Activated CD8-positive, alpha-beta memory T cell treated with anti-CD3 and anti-CD28 coated beads for 48 hours (primary cell): ENCODE data around the gene ALOX15.
"Not testable (repeated sequence)": the region's sequence is repeated elsewhere in the genome, so short reads cannot be mapped to it uniquely, and the experiment has no call there.

Experiments used
- DNase-seq, 3 experiments: peaks; one replicate each; pipeline ENCODE4 v3.0.0-alpha.2; 2020; ENCODE audit warnings: low read depth in 2 of 3, low spot score in 2 of 3

Gene ALOX15

GRCh38 chr17:4652997-4653396, 11.5 kb upstream of the ALOX15 start:
- no peak for DNase-seq

GRCh38 chr17:4648741-4649140, 7.3 kb upstream of the ALOX15 start:
- DNase-seq, result no peak

GRCh38 chr17:4645642-4646041, 4.2 kb upstream of the ALOX15 start:
- DNase-seq, result no peak

GRCh38 chr17:4643676-4644075, 2.2 kb upstream of the ALOX15 start:
- no peak for DNase-seq

GRCh38 chr17:4642286-4642685, 808 bp upstream of the ALOX15 start:
- no peak for DNase-seq

GRCh38 chr17:4640569-4641188, 799 bp downstream of the ALOX15 start:
- DNase-seq, result not testable (repeated sequence)

- not testable (repeated sequence) for DNase-seq
Observed at GRCh38 chr17:4639301-4640059, 2.0 kb downstream of the ALOX15 start.

GRCh38 chr17:4638766-4639165, 2.7 kb downstream of the ALOX15 start:
- DNase-seq, result not testable (repeated sequence)

GRCh38 chr17:4636474-4637100, 4.9 kb downstream of the ALOX15 start:
- DNase-seq, result no peak

- no peak for DNase-seq
Observed at GRCh38 chr17:4635823-4636375, 5.6 kb downstream of the ALOX15 start.

- no peak for DNase-seq
Observed at GRCh38 chr17:4634976-4635375, 6.5 kb downstream of the ALOX15 start.

GRCh38 chr17:4633643-4634042, 7.8 kb downstream of the ALOX15 start:
- no peak for DNase-seq

GRCh38 chr17:4632581-4632920, 8.9 kb downstream of the ALOX15 start:
- DNase-seq, result no peak

- no peak for DNase-seq
Observed at GRCh38 chr17:4631836-4632580, 9.5 kb downstream of the ALOX15 start.

GRCh38 chr17:4631431-4631830, 10.0 kb downstream of the ALOX15 start:
- no peak for DNase-seq

GRCh38 chr17:4626734-4627256, 14.7 kb downstream of the ALOX15 start:
- DNase-seq, result no peak

- no peak for DNase-seq
Observed at GRCh38 chr17:4625181-4625617, 16.3 kb downstream of the ALOX15 start.

GRCh38 chr17:4624451-4624911, 17.0 kb downstream of the ALOX15 start:
- not testable (repeated sequence) for DNase-seq

GRCh38 chr17:4623249-4623648, 18.2 kb downstream of the ALOX15 start:
- no peak for DNase-seq

- no peak for DNase-seq
Observed at GRCh38 chr17:4622375-4622774, 19.1 kb downstream of the ALOX15 start.

- no peak for DNase-seq
Observed at GRCh38 chr17:4620531-4621101, 20.9 kb downstream of the ALOX15 start.
